HCT116 (cell line): ENCODE data around the gene CLP1. TPM values are rescaled to one million over a fixed set of nuclear protein-coding genes. Genes with fewer than 3 reads are reported as not detected.

Experiments used
- ATAC-seq: fragments of 200-7000 bp; cut with Tn5 transposase; 2 replicates; pipeline ENCODE4 v1.9.1; 2020; ENCODE audit warnings: mild to moderate bottlenecking, moderate library complexity
- BruUV-seq: library from RNA; stranded (reverse); fragments of 400-500 nt; replicated peaks from 2 replicates; lab custom pipeline; 2021; lab: Mats Ljungman, UMichigan
- CTCF ChIA-PET: fragments of 300-600 bp; sonication (Branson Sonifier 250); formaldehyde crosslinking; loops from one replicate; lab custom pipeline; 2021; ENCODE audit warnings: antibody characterized with exemption; lab: Charles Lee
- POLR2A ChIA-PET: fragments of 300-600, 350-600 bp; sonication (Branson Sonifier 250); formaldehyde crosslinking; loops from one replicate; lab custom pipeline; 2021; ENCODE audit warnings: antibody characterized with exemption; lab: Charles Lee
- RAD21 ChIA-PET, 2 experiments: fragments of 300-600 bp; sonication (Branson Sonifier 250); formaldehyde crosslinking; loops; one replicate each; lab custom pipeline; 2023; ENCODE audit warnings: low total read pairs in 2 of 2; ENCODE audit not compliant: uncharacterized antibody in 2 of 2, unreplicated experiment in 2 of 2, low non-redundant PET in 1 of 2; lab: Charles Lee
- DNase-seq: peaks from one replicate; pipeline ENCODE4 v3.0.0-alpha.2; 2010; ENCODE audit warnings: low read depth, low spot score
- H2AFZ ChIP-seq: fragments of 200-600 bp; shearing (Covaris generic), sonication (generic); 2 replicates; pipeline ENCODE4 v1.6.1; 2017; ENCODE audit warnings: low read depth, mixed run types, mixed read lengths, antibody characterized with exemption, low read length; ENCODE audit not compliant: poor library complexity, severe bottlenecking
- H3K27ac ChIP-seq: 2 replicates; pipeline ENCODE4 v1.5.1; 2012; ENCODE audit warnings: low read depth, low read length
- H3K27me3 ChIP-seq: fragments of 200-600 bp; sonication (generic); 2 replicates; pipeline ENCODE4 v1.6.1; 2016; ENCODE audit warnings: mixed run types, low read length, mixed read lengths; ENCODE audit not compliant: insufficient read depth
- H3K36me3 ChIP-seq, 2 experiments: fragments of 200-500 bp in 1 of 2; fragments of 200-600 bp in 1 of 2; sonication (Bioruptor generic) in 1 of 2; sonication (generic) in 1 of 2; 2 replicates each; pipeline versions ENCODE4 v1.5.1 to v1.6.1; 2014 to 2016; ENCODE audit warnings: low read length in 2 of 2, inconsistent platforms in 1 of 2, mixed read lengths in 1 of 2, mixed run types in 1 of 2; ENCODE audit not compliant: insufficient read depth in 2 of 2, control insufficient read depth in 1 of 2
- H3K4me1 ChIP-seq, 2 experiments: fragments of 200-600 bp in 1 of 2; sonication (generic) in 1 of 2; 2 replicates each; pipeline versions ENCODE4 v1.5.1 to v1.6.1; 2012 to 2017; ENCODE audit warnings: low read length in 2 of 2, inconsistent platforms in 1 of 2, mild to moderate bottlenecking in 1 of 2, mixed read lengths in 1 of 2, mixed run types in 1 of 2, moderate library complexity in 1 of 2; ENCODE audit not compliant: insufficient read depth in 2 of 2, control insufficient read depth in 1 of 2
- H3K4me2 ChIP-seq: fragments of 200-600 bp; sonication (generic); 2 replicates; pipeline ENCODE4 v1.6.1; 2017; ENCODE audit warnings: mixed run types, low read length, mixed read lengths
- H3K4me3 ChIP-seq, 2 experiments: fragments of 200-600 bp in 1 of 2; sonication (generic) in 1 of 2; replicated peaks in 1 of 2; 2 replicates each; pipeline ENCODE4 v1.5.1; 2011 to 2016; ENCODE audit warnings: low read length in 2 of 2, control low read depth in 1 of 2, low read depth in 1 of 2, mild to moderate bottlenecking in 1 of 2, mixed read lengths in 1 of 2, mixed run types in 1 of 2
- H3K79me2 ChIP-seq: fragments of 200-600 bp; sonication (generic); 2 replicates; pipeline ENCODE4 v1.6.1; 2017; ENCODE audit warnings: mild to moderate bottlenecking, mixed run types, low read length, moderate library complexity, mixed read lengths; ENCODE audit not compliant: insufficient read depth
- H3K9ac ChIP-seq: fragments of 200-600 bp; sonication (generic); 2 replicates; pipeline ENCODE4 v1.6.1; 2016; ENCODE audit warnings: low read length, mixed read lengths
- H3K9me2 ChIP-seq: fragments of 200-600 bp; sonication (generic), shearing (Covaris generic); 2 replicates; pipeline ENCODE4 v1.6.1; 2017; ENCODE audit warnings: mixed run types, mild to moderate bottlenecking, moderate library complexity; ENCODE audit not compliant: insufficient read depth
- H3K9me3 ChIP-seq, 2 experiments: fragments of 200-500 bp in 1 of 2; fragments of 200-600 bp in 1 of 2; sonication (Bioruptor generic) in 1 of 2; sonication (generic) in 1 of 2; 2 replicates each; pipeline ENCODE4 v1.6.1; 2014 to 2017; ENCODE audit warnings: low read length in 2 of 2, mixed read lengths in 2 of 2, inconsistent platforms in 1 of 2, low read depth in 1 of 2, mild to moderate bottlenecking in 1 of 2, mixed run types in 1 of 2, moderate library complexity in 1 of 2; ENCODE audit not compliant: control insufficient read depth in 1 of 2, insufficient read depth in 1 of 2
- H4K20me1 ChIP-seq: fragments of 200-600 bp; sonication (generic), shearing (Covaris generic); 2 replicates; pipeline ENCODE4 v1.6.1; 2017; ENCODE audit warnings: mixed run types, mild to moderate bottlenecking, moderate library complexity; ENCODE audit not compliant: insufficient read depth
- CBX3 ChIP-seq: IDR thresholded peaks from 2 replicates; pipeline ENCODE4 v1.6.1; 2012; ENCODE audit warnings: low read depth
- EGR1 ChIP-seq: IDR thresholded peaks from 2 replicates; pipeline ENCODE4 v1.6.1; 2012; ENCODE audit warnings: low read depth
- EZH2 ChIP-seq: fragments of 200-600 bp; sonication (generic); IDR thresholded peaks from 2 replicates; pipeline ENCODE4 v1.6.1; 2017; ENCODE audit warnings: antibody characterized with exemption, mixed run types
- POLR2AphosphoS5 ChIP-seq: IDR thresholded peaks from 2 replicates; pipeline ENCODE4 v1.6.1; 2011; ENCODE audit warnings: mild to moderate bottlenecking, low read depth, low read length, moderate library complexity
- SIN3A ChIP-seq: IDR thresholded peaks from 2 replicates; pipeline ENCODE4 v1.6.1; 2012; ENCODE audit warnings: low read depth
- SP1 ChIP-seq: IDR thresholded peaks from 2 replicates; pipeline ENCODE4 v1.6.1; 2012; ENCODE audit warnings: low read depth
- ZFX ChIP-seq: fragments of 450-650 bp; IDR thresholded peaks from 2 replicates; pipeline ENCODE4 v1.6.1; 2017
- ZNF274 ChIP-seq: fragments of 200-500 bp; sonication (Bioruptor generic); IDR thresholded peaks from 2 replicates; pipeline ENCODE4 v1.6.1; 2014; ENCODE audit warnings: mild to moderate bottlenecking, low read depth, low read length, inconsistent platforms
- intact Hi-C: fragments of 100-400 bp; cut with micrococcal nuclease; formaldehyde crosslinking; loops from 2 replicates; pipeline ENCODE4 v1.10.0; 2022
- total RNA-seq: library from RNA; stranded (reverse); gene quantifications from one replicate; pipeline ENCODE4 v1.2.1, GENCODE V29; 2021; ENCODE audit not compliant: unreplicated experiment
- TF ChIP-seq, protein P1 (sequence below): IDR thresholded peaks from 2 replicates; pipeline ENCODE4 v1.6.1; 2012; ENCODE audit warnings: low read depth
- TF ChIP-seq, protein P2 (sequence below): IDR thresholded peaks from 2 replicates; pipeline ENCODE4 v1.6.1; 2012
- TF ChIP-seq, protein P3 (sequence below): IDR thresholded peaks from 2 replicates; pipeline ENCODE4 v1.6.1; 2012

CLP1 gene
- total RNA-seq, 1 experiment from 2014 or later = 17.7 TPM

DNA sequence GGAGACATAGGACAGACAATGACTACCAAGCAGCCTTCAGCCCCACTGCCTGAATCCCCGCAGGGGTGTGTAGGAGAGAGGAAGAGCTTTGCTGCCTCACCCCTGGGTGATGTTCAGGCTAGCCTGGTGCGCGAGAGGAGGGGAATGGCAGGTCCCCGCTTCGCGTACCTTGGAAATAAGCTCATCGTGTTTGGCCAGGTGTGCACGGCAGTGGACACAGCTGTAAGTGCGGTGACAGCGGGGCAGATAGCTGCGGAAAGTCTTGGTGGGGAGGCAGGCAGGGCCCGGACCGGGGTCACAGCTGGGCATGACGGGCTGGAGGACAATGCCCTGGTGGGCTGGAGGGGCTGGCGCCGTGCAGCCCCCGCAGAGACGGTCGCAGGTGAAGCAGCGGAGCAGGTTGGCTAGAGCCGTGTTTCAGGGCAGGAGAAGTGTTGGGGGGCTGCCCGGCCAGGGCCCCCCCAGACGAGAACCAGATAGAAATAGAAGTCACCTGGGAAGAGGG, 10.7 kb upstream of the CLP1 start:
- DNase-seq (no peak), ATAC-seq (no peak)
- intact Hi-C loops = loop anchor here (10.0 kb wide), 1 partner anchor 802 kb away; no protein-coding TSS in a partner anchor
- no peaks in the 10 kb centered on the region for H3K9me3 ChIP-seq
- POLR2A ChIA-PET = no interaction called here
- BruUV-seq = no TSS peak
- H4K20me1 ChIP-seq = no peaks in the 10 kb centered on the region
- no peaks in the 10 kb centered on the region for H3K9me2 ChIP-seq
- no peaks in the 10 kb centered on the region for H3K36me3 ChIP-seq
- no peak overlapping the region for H3K4me3 ChIP-seq
- H3K4me2 ChIP-seq = no peak overlapping the region
- H3K27me3 ChIP-seq = peaks cover 12% of the 10 kb centered on the region; the same call in 1 of the 2 replicates
- RAD21 ChIA-PET = no interaction called here
- H2AFZ ChIP-seq = no peak overlapping the region
- TF ChIP-seq, protein P1, sequence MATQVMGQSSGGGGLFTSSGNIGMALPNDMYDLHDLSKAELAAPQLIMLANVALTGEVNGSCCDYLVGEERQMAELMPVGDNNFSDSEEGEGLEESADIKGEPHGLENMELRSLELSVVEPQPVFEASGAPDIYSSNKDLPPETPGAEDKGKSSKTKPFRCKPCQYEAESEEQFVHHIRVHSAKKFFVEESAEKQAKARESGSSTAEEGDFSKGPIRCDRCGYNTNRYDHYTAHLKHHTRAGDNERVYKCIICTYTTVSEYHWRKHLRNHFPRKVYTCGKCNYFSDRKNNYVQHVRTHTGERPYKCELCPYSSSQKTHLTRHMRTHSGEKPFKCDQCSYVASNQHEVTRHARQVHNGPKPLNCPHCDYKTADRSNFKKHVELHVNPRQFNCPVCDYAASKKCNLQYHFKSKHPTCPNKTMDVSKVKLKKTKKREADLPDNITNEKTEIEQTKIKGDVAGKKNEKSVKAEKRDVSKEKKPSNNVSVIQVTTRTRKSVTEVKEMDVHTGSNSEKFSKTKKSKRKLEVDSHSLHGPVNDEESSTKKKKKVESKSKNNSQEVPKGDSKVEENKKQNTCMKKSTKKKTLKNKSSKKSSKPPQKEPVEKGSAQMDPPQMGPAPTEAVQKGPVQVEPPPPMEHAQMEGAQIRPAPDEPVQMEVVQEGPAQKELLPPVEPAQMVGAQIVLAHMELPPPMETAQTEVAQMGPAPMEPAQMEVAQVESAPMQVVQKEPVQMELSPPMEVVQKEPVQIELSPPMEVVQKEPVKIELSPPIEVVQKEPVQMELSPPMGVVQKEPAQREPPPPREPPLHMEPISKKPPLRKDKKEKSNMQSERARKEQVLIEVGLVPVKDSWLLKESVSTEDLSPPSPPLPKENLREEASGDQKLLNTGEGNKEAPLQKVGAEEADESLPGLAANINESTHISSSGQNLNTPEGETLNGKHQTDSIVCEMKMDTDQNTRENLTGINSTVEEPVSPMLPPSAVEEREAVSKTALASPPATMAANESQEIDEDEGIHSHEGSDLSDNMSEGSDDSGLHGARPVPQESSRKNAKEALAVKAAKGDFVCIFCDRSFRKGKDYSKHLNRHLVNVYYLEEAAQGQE = no peak
- TF ChIP-seq, protein P2, sequence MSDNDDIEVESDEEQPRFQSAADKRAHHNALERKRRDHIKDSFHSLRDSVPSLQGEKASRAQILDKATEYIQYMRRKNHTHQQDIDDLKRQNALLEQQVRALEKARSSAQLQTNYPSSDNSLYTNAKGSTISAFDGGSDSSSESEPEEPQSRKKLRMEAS = no peak
- TF ChIP-seq ZFX (no peak), SP1 (no peak), EGR1 (no peak), CBX3 (no peak), ZNF274 (no peak), EZH2 (no peak), SIN3A (no peak), POLR2AphosphoS5 (no peak)
- TF ChIP-seq, protein P3, sequence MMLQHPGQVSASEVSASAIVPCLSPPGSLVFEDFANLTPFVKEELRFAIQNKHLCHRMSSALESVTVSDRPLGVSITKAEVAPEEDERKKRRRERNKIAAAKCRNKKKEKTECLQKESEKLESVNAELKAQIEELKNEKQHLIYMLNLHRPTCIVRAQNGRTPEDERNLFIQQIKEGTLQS = no peak
- CTCF ChIA-PET = no interaction called here
- H3K9ac ChIP-seq = no peak overlapping the region
- no peaks in the 10 kb centered on the region for H3K79me2 ChIP-seq
- peaks cover 0 to 25% of the 10 kb centered on the region in 2 experiments; a peak in 3 of 4 replicates for H3K4me1 ChIP-seq
- H3K27ac ChIP-seq = no peak overlapping the region
